GM12892 (cell line): Measurements from ENCODE around the gene ARF6.

ENCODE experiments used
- DNase-seq: peaks from one replicate; pipeline ENCODE4 v3.0.0; 2011; ENCODE audit not compliant: insufficient read length
- FAIRE-seq: peaks from 2 replicates; lab custom pipeline; 2011; peaks lifted over from hg19 to GRCh38; lab: Jason Lieb, UNC
- POLR2A ChIP-seq: IDR thresholded peaks from 2 replicates; pipeline ENCODE4 v1.6.1; 2011; ENCODE audit warnings: low read depth, low read length, control low read depth
- POLR2AphosphoS5 ChIP-seq: IDR thresholded peaks from 2 replicates; pipeline ENCODE4 v1.6.1; 2011; ENCODE audit warnings: low read depth, low read length, control low read depth
- TAF1 ChIP-seq: IDR thresholded peaks from 2 replicates; pipeline ENCODE4 v1.6.1; 2011; ENCODE audit warnings: low read depth, mild to moderate bottlenecking, control low read depth, low read length, borderline replicate concordance

The ARF6 gene

GRCh38 chr14:49919825-49920659 is 27.2 kb downstream of the ARF6 start:
- DNase-seq: no peak
- no peak for TF ChIP-seq TAF1
- no peak for TF ChIP-seq POLR2AphosphoS5
- no peak for TF ChIP-seq POLR2A
- FAIRE-seq: no peak

- DNase-seq (no peak), FAIRE-seq (no peak)
- TF ChIP-seq TAF1 (no peak), POLR2A (no peak), POLR2AphosphoS5 (no peak)
These were observed 28.1 kb downstream of the ARF6 start for GRCh38 chr14:49920935-49921334.

- FAIRE-seq: no peak
- DNase-seq: no peak
- TF ChIP-seq TAF1 (no peak), POLR2A (no peak), POLR2AphosphoS5 (no peak)
These were observed 28.5 kb downstream of the ARF6 start for GRCh38 chr14:49921401-49921800.

- TF ChIP-seq TAF1: no peak
- TF ChIP-seq POLR2AphosphoS5: no peak
- no peak for TF ChIP-seq POLR2A
- no peak for DNase-seq
- FAIRE-seq: no peak
These were observed 30.6 kb downstream of the ARF6 start for GRCh38 chr14:49923442-49923841.

GRCh38 chr14:49923881-49924280 is 31.0 kb downstream of the ARF6 start:
- no peak for DNase-seq
- FAIRE-seq: no peak
- TF ChIP-seq POLR2AphosphoS5: no peak
- TF ChIP-seq TAF1: no peak
- TF ChIP-seq POLR2A: no peak

- FAIRE-seq (peak; percentile 48), DNase-seq (no peak)
- TF ChIP-seq TAF1: no peak
- TF ChIP-seq POLR2A: no peak
- no peak for TF ChIP-seq POLR2AphosphoS5
These were observed 32.0 kb downstream of the ARF6 start for GRCh38 chr14:49924852-49925251.

GRCh38 chr14:49926803-49927202 is 33.9 kb downstream of the ARF6 start:
- TF ChIP-seq TAF1: no peak
- TF ChIP-seq POLR2AphosphoS5: no peak
- no peak for TF ChIP-seq POLR2A
- DNase-seq (no peak), FAIRE-seq (no peak)

GRCh38 chr14:49928015-49928414 is 35.1 kb downstream of the ARF6 start:
- no peak for FAIRE-seq

GRCh38 chr14:49930720-49931119 is 37.8 kb downstream of the ARF6 start:
- TF ChIP-seq POLR2A (no peak), TAF1 (no peak), POLR2AphosphoS5 (no peak)
- no peak for DNase-seq

More at GRCh38 chr14:49928015-49928414, 35.1 kb downstream of the ARF6 start:
- no peak for DNase-seq
- TF ChIP-seq POLR2A (no peak), TAF1 (no peak), POLR2AphosphoS5 (no peak)

GRCh38 chr14:49931523-49931922 is 38.6 kb downstream of the ARF6 start:
- no peak for FAIRE-seq
- TF ChIP-seq TAF1 (no peak), POLR2A (no peak), POLR2AphosphoS5 (no peak)
- no peak for DNase-seq

More at GRCh38 chr14:49930720-49931119, 37.8 kb downstream of the ARF6 start:
- FAIRE-seq: no peak

GRCh38 chr14:49933128-49933527 is 40.2 kb downstream of the ARF6 start:
- FAIRE-seq (no peak), DNase-seq (no peak)
- TF ChIP-seq TAF1 (no peak), POLR2AphosphoS5 (no peak), POLR2A (no peak)

GRCh38 chr14:49933704-49934103 is 40.8 kb downstream of the ARF6 start:
- FAIRE-seq: no peak
- DNase-seq: no peak
- no peak for TF ChIP-seq POLR2AphosphoS5
- no peak for TF ChIP-seq POLR2A
- TF ChIP-seq TAF1: no peak
